ENCODE data around the gene HS3ST5. TPM values are rescaled to one million over a fixed set of nuclear protein-coding genes. Genes with fewer than 3 reads are reported as not detected.

The HS3ST5 gene
- polyA plus RNA-seq, 1 donor (not counting 4 experiments of a cell fraction or from before 2014, with no cell fraction given) = not detected

DNA sequence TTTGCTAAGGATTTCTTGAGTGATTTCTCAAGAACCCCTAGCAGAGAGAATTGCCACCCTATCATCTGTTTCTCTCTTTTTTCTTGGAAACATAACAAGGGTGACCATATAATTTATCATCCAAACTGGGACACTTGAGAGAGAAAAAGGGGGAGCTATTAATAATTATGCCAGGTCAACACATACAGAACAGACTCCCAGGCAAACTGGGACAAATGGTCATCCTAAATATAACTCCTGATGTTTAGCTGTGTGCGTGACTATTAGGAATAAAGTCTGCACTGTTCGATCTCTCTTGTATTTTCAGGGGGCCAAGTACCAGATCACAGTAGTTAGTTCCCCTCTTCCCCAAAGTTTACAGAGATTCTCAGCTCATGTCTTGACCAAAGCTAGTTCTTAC lies 11.7 kb upstream of the HS3ST5 start:
- no peak overlapping the region for H3K9ac ChIP-seq (ENCODE audit: control insufficient read depth, extremely low read depth, insufficient read depth, low read length)
- no peaks in the 10 kb centered on the region for H3K79me2 ChIP-seq (ENCODE audit: control insufficient read depth, insufficient read depth, low read length)
- no peaks in the 10 kb centered on the region for H3K9me1 ChIP-seq (ENCODE audit: control insufficient read depth, extremely low read depth, insufficient read depth, low read length)
- DNase-seq (ENCODE audit: low read depth, low spot score) (no peak), FAIRE-seq (no peak)
- H2AFZ ChIP-seq (ENCODE audit: control insufficient read depth, low read length) = no peak overlapping the region
- H3K27ac ChIP-seq (ENCODE audit: control insufficient read depth, insufficient read depth, low read length) = no peak overlapping the region
- no peaks in the 10 kb centered on the region for H3K36me3 ChIP-seq (ENCODE audit: control insufficient read depth in 2 of 2, extremely low read depth in 1 of 2, insufficient read depth in 2 of 2, low read length in 2 of 2)
- H4K20me1 ChIP-seq (ENCODE audit: control insufficient read depth, extremely low read depth, insufficient read depth, low read length) = no peaks in the 10 kb centered on the region
- H3K27me3 ChIP-seq (ENCODE audit: control insufficient read depth, extremely low read depth, insufficient read depth, low read length) = no peaks in the 10 kb centered on the region
- no peaks in the 10 kb centered on the region for H3K9me3 ChIP-seq (ENCODE audit: control insufficient read depth, low read depth, low read length)
- no peaks in the 10 kb centered on the region for H3K4me1 ChIP-seq (ENCODE audit: control insufficient read depth, extremely low read depth, insufficient read depth, low read length)
- TF ChIP-seq, protein P1, sequence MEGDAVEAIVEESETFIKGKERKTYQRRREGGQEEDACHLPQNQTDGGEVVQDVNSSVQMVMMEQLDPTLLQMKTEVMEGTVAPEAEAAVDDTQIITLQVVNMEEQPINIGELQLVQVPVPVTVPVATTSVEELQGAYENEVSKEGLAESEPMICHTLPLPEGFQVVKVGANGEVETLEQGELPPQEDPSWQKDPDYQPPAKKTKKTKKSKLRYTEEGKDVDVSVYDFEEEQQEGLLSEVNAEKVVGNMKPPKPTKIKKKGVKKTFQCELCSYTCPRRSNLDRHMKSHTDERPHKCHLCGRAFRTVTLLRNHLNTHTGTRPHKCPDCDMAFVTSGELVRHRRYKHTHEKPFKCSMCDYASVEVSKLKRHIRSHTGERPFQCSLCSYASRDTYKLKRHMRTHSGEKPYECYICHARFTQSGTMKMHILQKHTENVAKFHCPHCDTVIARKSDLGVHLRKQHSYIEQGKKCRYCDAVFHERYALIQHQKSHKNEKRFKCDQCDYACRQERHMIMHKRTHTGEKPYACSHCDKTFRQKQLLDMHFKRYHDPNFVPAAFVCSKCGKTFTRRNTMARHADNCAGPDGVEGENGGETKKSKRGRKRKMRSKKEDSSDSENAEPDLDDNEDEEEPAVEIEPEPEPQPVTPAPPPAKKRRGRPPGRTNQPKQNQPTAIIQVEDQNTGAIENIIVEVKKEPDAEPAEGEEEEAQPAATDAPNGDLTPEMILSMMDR (optimal IDR thresholded peaks at IDR 0.05 in 1 of 3, IDR thresholded peaks at IDR 0.05 in 1 of 3, conservative IDR thresholded peaks at IDR 0.05 in 1 of 3; ENCODE audit: extremely low read depth in 1 of 3, insufficient read depth in 2 of 3, low read length in 3 of 3) = no peak
- TF ChIP-seq EZH2 (IDR thresholded peaks at IDR 0.05; ENCODE audit: low read length) = no peak
- dilution Hi-C loops (cut with MboI; ENCODE audit: extremely low pct_ligation_motif_present, low sequenced_read_pairs) = no loop called here
- H3K4me2 ChIP-seq (ENCODE audit: control insufficient read depth, extremely low read depth, insufficient read depth, low read depth, low read length) = no peak overlapping the region
- no peak overlapping the region for H3K4me3 ChIP-seq (ENCODE audit: control insufficient read depth in 2 of 3, extremely low read depth in 1 of 3, insufficient read depth in 2 of 3, low read depth in 1 of 3, low read length in 3 of 3)

DNA sequence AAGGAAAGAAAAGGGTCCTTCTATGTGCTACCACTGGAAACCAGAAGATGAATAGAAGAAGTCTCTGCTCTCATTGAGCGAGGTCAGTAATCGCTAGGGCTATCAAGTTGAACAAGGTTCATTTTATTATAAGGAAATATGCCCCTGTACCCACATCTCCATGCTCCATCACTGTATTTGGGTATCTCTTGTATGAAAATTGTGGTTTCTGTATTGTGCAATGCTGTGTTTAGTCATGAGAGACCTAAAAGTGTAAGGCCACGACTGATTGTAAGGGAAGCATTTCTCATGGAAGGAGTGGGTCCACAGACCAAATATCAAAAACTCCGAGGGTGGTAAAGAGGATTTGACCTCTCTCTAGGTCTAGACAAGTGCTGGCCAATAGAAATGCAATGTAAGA lies 3.6 kb upstream of the HS3ST5 start:
- dilution Hi-C loops (cut with MboI; ENCODE audit: extremely low pct_ligation_motif_present, low sequenced_read_pairs) = no loop called here
- FAIRE-seq = no peak

More for the DNA sequence above, 3.6 kb upstream of the HS3ST5 start:
- Histone ChIP-seq H3K9ac (ENCODE audit: control insufficient read depth, extremely low read depth, insufficient read depth, low read length) (no peak overlapping the region), H2AFZ (ENCODE audit: control insufficient read depth, low read length) (no peak overlapping the region), H3K4me1 (ENCODE audit: control insufficient read depth, extremely low read depth, insufficient read depth, low read length) (no peaks in the 10 kb centered on the region), H3K9me1 (ENCODE audit: control insufficient read depth, extremely low read depth, insufficient read depth, low read length) (no peaks in the 10 kb centered on the region), H3K27me3 (ENCODE audit: control insufficient read depth, extremely low read depth, insufficient read depth, low read length) (peaks cover 29% of the 10 kb centered on the region), H4K20me1 (ENCODE audit: control insufficient read depth, extremely low read depth, insufficient read depth, low read length) (no peaks in the 10 kb centered on the region), H3K9me3 (ENCODE audit: control insufficient read depth, low read depth, low read length) (no peaks in the 10 kb centered on the region), H3K79me2 (ENCODE audit: control insufficient read depth, insufficient read depth, low read length) (no peaks in the 10 kb centered on the region), H3K4me2 (ENCODE audit: control insufficient read depth, extremely low read depth, insufficient read depth, low read depth, low read length) (no peak overlapping the region), H3K36me3 (ENCODE audit: control insufficient read depth in 2 of 2, extremely low read depth in 1 of 2, insufficient read depth in 2 of 2, low read length in 2 of 2) (no peaks in the 10 kb centered on the region), H3K4me3 (ENCODE audit: control insufficient read depth in 2 of 3, extremely low read depth in 1 of 3, insufficient read depth in 2 of 3, low read depth in 1 of 3, low read length in 3 of 3) (no peak overlapping the region), H3K27ac (ENCODE audit: control insufficient read depth, insufficient read depth, low read length) (no peak overlapping the region)
- TF ChIP-seq EZH2 (IDR thresholded peaks at IDR 0.05; ENCODE audit: low read length) = no peak
- TF ChIP-seq, protein P1 (optimal IDR thresholded peaks at IDR 0.05 in 1 of 3, IDR thresholded peaks at IDR 0.05 in 1 of 3, conservative IDR thresholded peaks at IDR 0.05 in 1 of 3; ENCODE audit: extremely low read depth in 1 of 3, insufficient read depth in 2 of 3, low read length in 3 of 3) = no peak
- DNase-seq (ENCODE audit: low read depth, low spot score) = no peak
